MCF 10A (cell line): Measurements from ENCODE around the gene GBP2. TPM values are rescaled to one million over a fixed set of nuclear protein-coding genes. Genes with fewer than 3 reads are reported as not detected.

ENCODE experiments used
- BruUV-seq: library from RNA; stranded (reverse); fragments of 400-500 nt; replicated peaks from 2 replicates; lab custom pipeline; 2021; lab: Mats Ljungman, UMichigan
- CTCF ChIA-PET: fragments of 300-600 bp; sonication (Branson Sonifier 250); formaldehyde crosslinking; extraction: SDS; loops from one replicate; lab custom pipeline; 2021; ENCODE audit warnings: antibody characterized with exemption, inconsistent platforms; lab: Yijun Ruan, JAX
- POLR2A ChIA-PET: fragments of 300-600, 350-650 bp; sonication (Branson Sonifier 250); formaldehyde crosslinking; extraction: SDS; loops from one replicate; lab custom pipeline; 2020; ENCODE audit warnings: antibody characterized with exemption, inconsistent platforms; lab: Yijun Ruan, JAX
- DNase-seq: peaks from one replicate; pipeline ENCODE4 v3.0.0-alpha.2; 2018; ENCODE audit not compliant: unreplicated experiment
- H3K27ac Mint-ChIP-seq: one replicate; pipeline ENCODE4 v1.8.0; 2022; ENCODE audit warnings: mild to moderate bottlenecking, low read depth, mixed read lengths; ENCODE audit not compliant: unreplicated experiment
- H3K27me3 Mint-ChIP-seq: one replicate; pipeline ENCODE4 v1.8.0; 2022; ENCODE audit warnings: mixed read lengths; ENCODE audit not compliant: insufficient read depth, unreplicated experiment
- H3K36me3 Mint-ChIP-seq: one replicate; pipeline ENCODE4 v1.8.0; 2022; ENCODE audit warnings: mild to moderate bottlenecking, moderate library complexity, mixed read lengths; ENCODE audit not compliant: insufficient read depth, unreplicated experiment
- H3K4me1 Mint-ChIP-seq: one replicate; pipeline ENCODE4 v1.8.0; 2022; ENCODE audit warnings: mixed read lengths; ENCODE audit not compliant: insufficient read depth, unreplicated experiment
- H3K4me3 Mint-ChIP-seq: one replicate; pipeline ENCODE4 v1.8.0; 2022; ENCODE audit warnings: mild to moderate bottlenecking, moderate library complexity, mixed read lengths; ENCODE audit not compliant: unreplicated experiment
- H3K9me3 Mint-ChIP-seq: one replicate; pipeline ENCODE4 v1.8.0; 2022; ENCODE audit warnings: mixed read lengths; ENCODE audit not compliant: unreplicated experiment
- intact Hi-C: fragments of 100-400 bp; cut with micrococcal nuclease; formaldehyde crosslinking; loops from 2 replicates; pipeline ENCODE4 v1.14.1; 2022
- total RNA-seq: library from RNA; stranded (reverse); gene quantifications from 2 replicates; pipeline ENCODE4 v1.2.3, GENCODE V29; 2022
- TF ChIP-seq, protein P1 (sequence below): fragments of 200-600 bp; IDR thresholded peaks from one replicate; pipeline ENCODE4 v1.8.0; 2022; ENCODE audit warnings: antibody characterized with exemption, mild to moderate bottlenecking; ENCODE audit not compliant: unreplicated experiment

GBP2 gene
- total RNA-seq, 1 experiment from 2014 or later, result 2.2 TPM

DNA sequence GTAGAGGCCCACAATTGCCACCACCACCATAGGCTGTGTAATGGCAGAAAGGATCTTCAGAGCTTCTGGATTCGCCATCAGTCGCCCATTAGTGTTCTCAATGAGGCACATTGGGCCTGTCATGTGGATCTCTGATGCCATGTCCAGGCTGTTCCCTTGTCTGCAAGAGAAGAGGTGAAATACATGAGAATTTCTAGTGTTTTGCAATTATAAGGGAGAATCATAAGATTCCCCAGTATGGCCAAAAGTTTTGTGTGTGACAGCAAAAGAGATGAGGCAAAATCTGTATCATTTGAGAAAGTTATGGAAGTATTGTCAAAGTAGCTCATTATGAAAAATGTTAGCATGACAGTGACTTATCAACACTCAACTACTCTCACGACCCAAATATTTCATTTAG, 62.8 kb downstream of the GBP2 start:
- TF ChIP-seq, protein P1, sequence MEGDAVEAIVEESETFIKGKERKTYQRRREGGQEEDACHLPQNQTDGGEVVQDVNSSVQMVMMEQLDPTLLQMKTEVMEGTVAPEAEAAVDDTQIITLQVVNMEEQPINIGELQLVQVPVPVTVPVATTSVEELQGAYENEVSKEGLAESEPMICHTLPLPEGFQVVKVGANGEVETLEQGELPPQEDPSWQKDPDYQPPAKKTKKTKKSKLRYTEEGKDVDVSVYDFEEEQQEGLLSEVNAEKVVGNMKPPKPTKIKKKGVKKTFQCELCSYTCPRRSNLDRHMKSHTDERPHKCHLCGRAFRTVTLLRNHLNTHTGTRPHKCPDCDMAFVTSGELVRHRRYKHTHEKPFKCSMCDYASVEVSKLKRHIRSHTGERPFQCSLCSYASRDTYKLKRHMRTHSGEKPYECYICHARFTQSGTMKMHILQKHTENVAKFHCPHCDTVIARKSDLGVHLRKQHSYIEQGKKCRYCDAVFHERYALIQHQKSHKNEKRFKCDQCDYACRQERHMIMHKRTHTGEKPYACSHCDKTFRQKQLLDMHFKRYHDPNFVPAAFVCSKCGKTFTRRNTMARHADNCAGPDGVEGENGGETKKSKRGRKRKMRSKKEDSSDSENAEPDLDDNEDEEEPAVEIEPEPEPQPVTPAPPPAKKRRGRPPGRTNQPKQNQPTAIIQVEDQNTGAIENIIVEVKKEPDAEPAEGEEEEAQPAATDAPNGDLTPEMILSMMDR, result no peak
- Mint-ChIP-seq H3K9me3 (no peaks in the 10 kb centered on the region), H3K4me3 (no peak overlapping the region), H3K36me3 (peaks cover 6% of the 10 kb centered on the region), H3K4me1 (peaks cover 13% of the 10 kb centered on the region), H3K27me3 (no peaks in the 10 kb centered on the region), H3K27ac (no peak overlapping the region)
- DNase-seq, result no peak
- ChIA-PET POLR2A (interaction anchor here (1.1 to 4.0 kb wide), 2 partner anchors 10 to 41 kb away, joined by 3 to 48 read pairs; partner anchors contain the start of gene GBP3), CTCF (interaction anchor here (0.8 to 2.2 kb wide), 4 partner anchors 41 to 390 kb away, joined by 3 to 8 read pairs (median 3); partner anchors contain the start of gene GBP3)
- intact Hi-C loops, result no loop called here
- BruUV-seq, result no TSS peak

DNA sequence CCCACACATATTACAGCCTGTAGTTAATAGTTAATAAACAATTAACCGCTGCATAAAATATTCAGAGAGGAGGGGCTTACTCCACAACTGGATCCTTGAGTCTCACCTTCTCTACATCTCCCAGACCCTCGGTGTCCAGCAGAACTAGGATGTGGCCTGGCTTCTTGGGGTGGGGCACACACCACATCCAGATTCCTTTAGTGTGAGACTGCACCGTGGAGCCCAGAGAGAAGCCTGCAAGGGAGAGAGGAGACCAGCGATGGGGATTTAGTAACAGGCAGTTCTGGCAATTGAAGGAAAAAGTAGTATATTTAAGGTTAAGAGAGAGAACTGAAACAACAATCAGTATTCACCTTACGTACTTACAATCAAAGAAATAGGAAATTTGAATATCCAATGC, 65.8 kb downstream of the GBP2 start:
- Mint-ChIP-seq H3K27ac (no peak overlapping the region), H3K27me3 (no peaks in the 10 kb centered on the region), H3K4me1 (peaks cover 13% of the 10 kb centered on the region), H3K9me3 (no peaks in the 10 kb centered on the region), H3K4me3 (no peak overlapping the region), H3K36me3 (peaks cover 27% of the 10 kb centered on the region)
- no TSS peak for BruUV-seq
- TF ChIP-seq, protein P1, result no peak
- CTCF ChIA-PET, result no interaction called here
- DNase-seq, result no peak
- POLR2A ChIA-PET, result no interaction called here
- intact Hi-C loops, result no loop called here

Other genes with a start within 250 kb of the GBP2 start
- 16.9 and 18.8 TPM in 2 replicates for gene GTF2B, start 234.5 kb downstream of the GBP2 start, total RNA-seq
- 59.1 and 61.5 TPM in 2 replicates for gene KYAT3, start 133.5 kb downstream of the GBP2 start, total RNA-seq
- gene RBMXL1, start 133.5 kb downstream of the GBP2 start, total RNA-seq, result 16.1 and 18.4 TPM in 2 replicates
- gene GBP3, start 103.2 kb downstream of the GBP2 start, total RNA-seq, result 19.4 and 20.1 TPM in 2 replicates
- gene GBP1, start 60.9 kb downstream of the GBP2 start, total RNA-seq, result 10.4 and 10.6 TPM in 2 replicates
- gene GBP7, start 49.9 kb upstream of the GBP2 start, total RNA-seq, result not detected in 2 replicates
- 0.05 TPM in 1 of 2 replicates, not detected in the other for gene GBP4, start 72.8 kb upstream of the GBP2 start, total RNA-seq
- gene GBP5, start 146.7 kb upstream of the GBP2 start, total RNA-seq, result not detected in 2 replicates
- not detected in 2 replicates for gene GBP6, start 237.9 kb upstream of the GBP2 start, total RNA-seq